Ecto neural progenitor cell (in vitro differentiated cells): ENCODE measurements around the gene B3GLCT.
"Not testable (repeated sequence)": the region's sequence is repeated elsewhere in the genome, so short reads cannot be mapped to it uniquely, and the experiment has no call there.

Experiments used
- DNase-seq: peaks from one replicate; pipeline ENCODE4 v3.0.0-alpha.2; 2018; ENCODE audit warnings: low spot score

B3GLCT gene

GRCh38 chr13:31184451-31184850 lies 15.3 kb upstream of the B3GLCT start:
- no peak for DNase-seq

- no peak for DNase-seq
Observed at GRCh38 chr13:31184981-31185645, 14.7 kb upstream of the B3GLCT start.

DNA sequence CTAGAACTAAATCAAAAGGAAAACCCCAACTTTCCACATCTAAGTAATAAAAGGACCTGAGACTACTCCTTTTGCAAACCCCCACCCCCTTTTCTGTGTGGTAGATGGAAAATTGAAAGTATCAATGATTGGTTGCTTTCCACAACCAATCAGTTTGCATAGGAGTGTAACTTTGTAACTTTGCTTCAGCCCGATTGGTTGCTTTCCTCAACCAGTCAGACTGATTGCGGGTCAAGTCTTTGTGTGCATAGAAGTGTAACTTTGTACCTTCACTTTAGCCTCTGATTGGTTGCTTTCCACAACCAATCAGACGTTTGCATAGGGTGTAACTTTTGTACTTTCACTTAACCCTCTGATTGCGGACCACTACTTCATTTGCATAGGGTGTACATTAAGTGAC lies 8.0 kb upstream of the B3GLCT start:
- no peak for DNase-seq

- no peak for DNase-seq
Observed at GRCh38 chr13:31192306-31192705, 7.5 kb upstream of the B3GLCT start.

GRCh38 chr13:31195616-31196015 lies 4.2 kb upstream of the B3GLCT start:
- no peak for DNase-seq

- no peak for DNase-seq
Observed at GRCh38 chr13:31196992-31197391, 2.8 kb upstream of the B3GLCT start.

DNA sequence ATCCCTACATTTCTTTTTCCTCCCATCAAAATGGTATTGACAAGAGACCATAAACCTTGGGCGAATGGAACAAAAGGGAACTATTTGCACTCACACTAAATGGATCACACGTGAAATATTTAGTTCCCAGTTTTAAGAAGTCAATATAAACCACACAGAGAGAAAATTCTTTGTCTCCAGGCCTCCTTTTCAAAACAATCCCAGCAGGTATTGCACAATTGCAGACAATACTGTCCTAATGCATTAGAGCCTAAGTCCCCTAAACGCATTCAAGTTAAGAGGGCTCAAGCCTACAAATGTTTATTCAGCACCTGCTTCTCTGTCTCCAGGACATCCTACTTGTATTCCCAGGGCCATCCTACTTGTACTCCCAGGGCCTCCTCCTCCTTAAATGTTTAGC lies 1.3 kb upstream of the B3GLCT start:
- no peak for DNase-seq

GRCh38 chr13:31199527-31199848 lies 287 bp upstream of the B3GLCT start:
- DNase-seq = no peak

GRCh38 chr13:31200637-31200971 lies 829 bp downstream of the B3GLCT start:
- peak; percentile 64 for DNase-seq

- no peak for DNase-seq
Observed at GRCh38 chr13:31201341-31202031, 1.7 kb downstream of the B3GLCT start.

- no peak for DNase-seq
Observed at GRCh38 chr13:31204592-31204991, 4.8 kb downstream of the B3GLCT start.

DNA sequence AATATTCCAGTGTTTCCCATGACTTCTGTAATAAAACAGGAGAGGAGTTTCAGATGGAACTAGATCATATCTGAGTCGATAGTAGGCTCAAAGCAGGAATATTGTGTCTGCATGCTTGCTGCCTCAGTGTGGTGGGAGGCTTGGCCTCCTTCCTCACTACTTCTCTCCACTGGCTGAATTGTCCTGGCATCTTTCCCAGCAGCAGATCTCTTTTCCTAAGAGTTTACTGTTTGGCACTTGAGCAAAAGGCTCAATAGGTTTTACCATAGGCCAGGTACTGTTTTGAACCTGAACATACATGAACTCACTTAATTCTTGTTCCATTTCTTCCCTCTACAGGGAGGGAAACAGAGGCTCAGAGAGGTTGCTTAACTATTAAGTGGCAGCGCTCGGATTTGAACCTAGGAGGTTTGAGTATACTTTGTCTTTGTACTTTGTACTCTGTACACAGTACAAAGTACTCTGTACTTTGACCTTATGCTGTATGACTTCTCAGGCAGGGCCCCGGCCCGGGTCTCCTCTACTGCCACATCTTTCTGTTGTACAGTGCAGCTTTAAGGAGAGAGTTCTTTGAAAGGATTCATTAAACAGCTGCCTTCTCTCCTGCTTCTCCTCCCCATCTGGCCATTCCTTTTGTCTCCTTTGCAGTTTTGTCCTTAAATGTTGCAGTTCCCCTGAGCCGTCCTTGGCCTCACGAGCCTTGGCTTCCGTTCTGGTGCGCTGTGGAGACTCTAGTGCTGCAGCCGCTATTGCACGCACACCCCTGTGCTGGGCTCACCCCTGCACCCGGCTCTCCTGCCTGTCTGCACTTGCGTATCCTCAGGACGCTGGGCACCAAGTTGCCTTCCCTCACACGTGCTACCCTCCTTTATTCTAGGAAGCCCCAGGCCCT lies 8.1 kb downstream of the B3GLCT start:
- no peak for DNase-seq

- no peak for DNase-seq
Observed at GRCh38 chr13:31208559-31209122, 8.9 kb downstream of the B3GLCT start.

GRCh38 chr13:31209172-31209840 lies 9.5 kb downstream of the B3GLCT start:
- peak; percentile 60 for DNase-seq

DNA sequence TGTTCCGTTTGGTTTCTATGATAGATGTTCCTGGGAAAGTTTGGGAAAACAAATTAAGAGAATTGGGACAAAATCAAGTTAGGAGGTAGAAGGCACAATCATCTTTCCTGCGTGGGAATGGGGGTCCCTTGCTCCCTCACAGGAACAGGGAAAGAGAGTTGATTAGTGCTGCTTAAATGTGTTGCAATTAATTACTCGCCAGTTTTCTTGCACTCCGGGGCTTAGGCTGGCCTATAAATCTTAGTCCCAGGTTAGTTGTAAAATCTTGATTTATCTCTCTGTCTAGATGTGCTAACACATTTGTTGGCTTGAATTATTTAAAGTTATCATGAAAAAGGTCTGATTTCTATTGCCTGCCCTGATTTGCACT lies 10.1 kb downstream of the B3GLCT start:
- no peak for DNase-seq

DNA sequence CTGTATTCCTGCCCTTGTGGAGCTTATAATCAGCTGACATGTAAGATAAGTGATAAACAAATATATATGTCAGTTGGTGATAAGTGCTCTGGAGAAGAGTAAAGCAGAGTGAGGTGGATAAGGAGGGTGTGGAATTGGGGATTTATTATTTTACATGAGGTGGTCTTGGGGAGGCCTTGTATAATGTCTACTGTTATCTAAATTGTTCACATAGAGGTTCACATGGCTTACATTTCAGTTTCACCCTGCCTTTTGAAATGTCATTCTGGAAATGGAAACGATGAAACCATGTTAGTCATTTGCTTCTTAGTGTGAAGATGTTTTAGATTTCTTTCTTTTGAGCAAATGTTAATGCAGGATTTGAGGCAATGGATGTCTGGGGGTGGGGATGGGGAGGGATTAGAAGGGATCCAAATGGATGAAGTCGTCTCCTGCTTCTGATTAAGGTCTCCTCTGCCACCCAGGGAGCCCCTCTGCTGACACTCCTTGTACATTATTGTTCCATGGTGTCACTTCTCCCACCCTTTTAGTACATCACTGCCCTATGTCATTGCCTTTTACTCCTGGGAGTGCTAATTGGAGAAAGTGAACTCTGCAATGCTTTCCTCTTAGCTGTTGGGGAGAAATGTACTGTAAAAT lies 14.0 kb downstream of the B3GLCT start:
- no peak for DNase-seq

- DNase-seq = no peak
Observed at GRCh38 chr13:31214435-31214834, 14.7 kb downstream of the B3GLCT start.

GRCh38 chr13:31216916-31217315 lies 17.1 kb downstream of the B3GLCT start:
- DNase-seq = not testable (repeated sequence)

DNA sequence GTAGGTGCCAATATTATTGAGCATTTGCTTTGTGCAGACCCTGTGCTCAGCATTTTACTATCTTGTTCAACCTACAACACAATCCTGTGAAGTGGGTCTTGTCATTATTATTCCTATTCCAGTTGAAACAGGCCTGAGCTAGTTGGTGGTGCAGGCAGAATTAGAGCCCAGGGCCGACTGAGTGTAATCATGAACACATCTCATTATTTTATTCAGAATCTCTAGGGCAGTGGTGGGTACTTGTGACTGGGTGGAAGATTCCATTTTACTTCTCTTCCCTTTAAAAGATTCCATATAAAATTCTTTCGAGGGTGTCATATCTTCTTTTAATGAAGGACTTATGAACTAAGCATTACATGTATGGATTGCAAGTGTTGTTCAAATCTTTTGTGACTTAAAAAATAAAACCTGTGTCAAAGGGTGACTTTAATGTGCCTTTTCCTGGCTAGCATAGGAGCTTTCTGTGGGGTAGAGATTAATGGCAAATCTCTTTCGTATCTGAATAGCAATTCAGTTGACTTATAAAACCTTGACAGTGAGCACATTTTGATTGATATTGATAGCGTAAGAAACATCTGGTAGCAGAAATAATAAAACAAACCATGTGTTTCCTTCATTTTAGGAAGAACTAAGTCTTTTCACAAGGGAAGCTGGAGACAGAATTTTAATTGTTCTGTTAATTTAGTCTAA lies 20.3 kb downstream of the B3GLCT start:
- no peak for DNase-seq

DNA sequence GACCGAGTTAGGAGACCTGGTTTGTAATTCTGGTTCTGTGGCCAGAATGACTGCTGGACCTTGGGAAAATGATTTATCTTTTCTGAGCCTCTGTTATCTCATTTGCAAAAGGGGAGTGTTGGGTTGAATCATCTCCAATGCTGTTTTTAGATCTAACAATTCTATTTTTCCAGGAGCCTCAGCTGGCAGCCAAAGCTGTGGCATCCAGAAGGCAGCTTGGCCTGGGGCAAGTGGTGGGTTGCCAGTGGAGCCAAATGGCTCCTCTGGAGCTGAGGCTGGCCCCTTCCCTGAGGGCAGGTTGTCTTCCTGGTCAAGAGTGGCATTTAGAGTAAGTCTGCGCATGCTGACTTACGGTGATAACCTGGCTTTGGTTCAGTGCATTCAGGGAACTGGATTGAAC lies 21.3 kb downstream of the B3GLCT start:
- DNase-seq = no peak

DNA sequence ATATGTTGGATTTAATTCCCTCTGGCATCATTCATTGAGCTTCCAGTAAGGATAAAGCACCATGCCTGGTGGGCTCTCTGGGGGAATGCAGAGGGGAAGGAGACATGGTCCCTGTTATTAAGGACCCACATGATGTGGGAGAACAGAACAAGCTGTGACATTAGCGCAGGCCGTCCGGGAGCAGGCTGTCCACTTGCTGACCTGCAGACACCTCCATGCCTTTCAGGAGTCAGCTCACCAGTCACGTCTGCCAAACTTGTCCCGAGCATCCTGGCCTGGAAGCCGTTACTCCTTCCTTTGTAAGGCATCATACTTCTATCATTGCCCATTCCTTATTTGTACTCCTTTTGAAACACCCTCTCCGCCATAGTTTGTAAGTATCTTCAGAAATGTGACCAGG lies 23.4 kb downstream of the B3GLCT start:
- DNase-seq = no peak
